Tibial nerve (tissue), 4 donors: Measurements from ENCODE around the gene RITA1.

Source experiments
- CTCF ChIP-seq, 5 experiments: fragments of 200-600 bp in 3 of 5; fragments of 450-650 bp in 2 of 5; sonication (generic) in 3 of 5; IDR thresholded peaks; one replicate each; pipeline ENCODE4 v1.5.1; 2016 to 2019; ENCODE audit warnings: antibody characterized with exemption in 5 of 5, mild to moderate bottlenecking in 3 of 5, moderate library complexity in 2 of 5
- EP300 ChIP-seq, 2 donors: sonication (generic); formaldehyde crosslinking; IDR thresholded peaks; one replicate each; pipeline ENCODE4 v1.6.1; 2017; ENCODE audit warnings: antibody characterized with exemption in 2 of 2, mild to moderate bottlenecking in 1 of 2
- POLR2A ChIP-seq, 2 donors: fragments of 450-650 bp; IDR thresholded peaks; one replicate each; pipeline ENCODE4 v1.6.1; 2017; ENCODE audit warnings: antibody characterized with exemption in 2 of 2, mild to moderate bottlenecking in 2 of 2, moderate library complexity in 2 of 2

- TF ChIP-seq CTCF (IDR thresholded peaks at IDR 0.05) = no peak
- no peak for TF ChIP-seq POLR2A (IDR thresholded peaks at IDR 0.05)
- no peak for TF ChIP-seq EP300 (IDR thresholded peaks at IDR 0.05)
Observed at GRCh38 chr12:113200021-113200797, 14.7 kb downstream of the RITA1 start.
